Measurements from ENCODE around the gene DDX54. TPM values are rescaled to one million over a fixed set of nuclear protein-coding genes. Genes with fewer than 3 reads are reported as not detected.

Gene DDX54
- total RNA-seq, 1 donor from 2014 or later: 40.5 TPM

DNA sequence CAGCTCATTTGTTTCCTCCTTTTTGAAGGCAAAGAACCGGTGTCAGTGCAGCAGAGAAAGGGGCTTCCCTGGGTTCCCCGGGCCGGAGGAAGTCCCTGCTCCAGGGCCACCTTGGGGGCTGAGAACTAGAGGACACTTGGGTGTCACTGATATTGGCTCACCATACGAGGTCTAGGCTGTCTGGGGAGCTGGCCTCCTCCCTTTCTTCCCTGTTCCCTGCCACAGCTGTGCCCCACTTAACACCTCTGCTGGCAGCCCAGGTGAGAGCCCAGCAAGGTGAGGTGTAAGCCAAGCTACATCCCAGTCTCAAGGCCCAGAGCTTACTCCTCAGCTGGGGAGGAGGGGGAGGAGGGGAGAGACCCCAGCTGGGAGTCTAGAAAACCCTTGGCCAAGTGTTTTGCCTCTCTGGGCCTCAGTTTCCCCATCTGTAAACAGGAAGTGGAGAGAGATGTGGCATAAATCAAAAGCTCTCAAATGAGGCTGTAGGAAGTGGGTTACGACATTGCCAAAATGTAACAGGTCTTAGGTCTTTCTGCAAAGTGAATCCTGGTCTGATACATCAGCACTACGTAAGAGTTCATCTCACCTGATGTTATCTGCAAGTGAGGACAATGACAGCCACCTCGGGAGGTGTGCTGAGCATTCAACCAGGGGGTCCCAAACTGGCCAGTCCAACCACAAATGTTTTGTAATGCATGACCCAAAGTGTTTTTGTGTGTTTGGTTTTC, 75.2 kb downstream of the DDX54 start:
- no peak overlapping the region for H3K4me3 ChIP-seq (ENCODE audit: low read depth, low read length)
- DNase-seq (ENCODE audit: low read depth): no peak
- no peaks in the 10 kb centered on the region for H3K36me3 ChIP-seq (ENCODE audit: control insufficient read depth, insufficient read depth, low read length)
- FAIRE-seq: peak; percentile 55
- H3K27me3 ChIP-seq (ENCODE audit: control insufficient read depth, insufficient read depth, low read length): peaks cover 4% of the 10 kb centered on the region
- TF ChIP-seq, protein P1, sequence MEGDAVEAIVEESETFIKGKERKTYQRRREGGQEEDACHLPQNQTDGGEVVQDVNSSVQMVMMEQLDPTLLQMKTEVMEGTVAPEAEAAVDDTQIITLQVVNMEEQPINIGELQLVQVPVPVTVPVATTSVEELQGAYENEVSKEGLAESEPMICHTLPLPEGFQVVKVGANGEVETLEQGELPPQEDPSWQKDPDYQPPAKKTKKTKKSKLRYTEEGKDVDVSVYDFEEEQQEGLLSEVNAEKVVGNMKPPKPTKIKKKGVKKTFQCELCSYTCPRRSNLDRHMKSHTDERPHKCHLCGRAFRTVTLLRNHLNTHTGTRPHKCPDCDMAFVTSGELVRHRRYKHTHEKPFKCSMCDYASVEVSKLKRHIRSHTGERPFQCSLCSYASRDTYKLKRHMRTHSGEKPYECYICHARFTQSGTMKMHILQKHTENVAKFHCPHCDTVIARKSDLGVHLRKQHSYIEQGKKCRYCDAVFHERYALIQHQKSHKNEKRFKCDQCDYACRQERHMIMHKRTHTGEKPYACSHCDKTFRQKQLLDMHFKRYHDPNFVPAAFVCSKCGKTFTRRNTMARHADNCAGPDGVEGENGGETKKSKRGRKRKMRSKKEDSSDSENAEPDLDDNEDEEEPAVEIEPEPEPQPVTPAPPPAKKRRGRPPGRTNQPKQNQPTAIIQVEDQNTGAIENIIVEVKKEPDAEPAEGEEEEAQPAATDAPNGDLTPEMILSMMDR (IDR thresholded peaks at IDR 0.05; ENCODE audit: insufficient read depth, low read length, severe bottlenecking): no peak

DNA sequence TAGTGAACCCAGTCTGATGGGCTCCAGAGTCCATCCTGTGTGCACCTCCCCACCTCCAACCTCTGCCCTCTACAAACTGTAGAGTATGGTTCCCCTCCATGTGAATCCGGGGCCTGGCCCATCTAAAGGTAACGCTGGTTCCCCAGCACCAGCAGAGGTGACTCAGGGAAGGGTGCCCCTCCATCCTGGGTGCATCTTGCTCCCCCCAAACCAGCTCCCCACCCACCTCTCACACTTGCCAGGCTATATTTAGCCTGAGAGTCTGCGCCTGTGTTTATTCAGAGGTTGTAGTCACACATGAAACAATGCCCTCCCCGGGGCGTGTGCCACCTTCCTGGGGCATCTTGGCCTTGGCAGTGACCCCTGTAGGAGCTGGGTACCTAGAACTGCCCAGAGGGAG, 75.9 kb downstream of the DDX54 start:
- no peak overlapping the region for H3K4me3 ChIP-seq (ENCODE audit: low read depth, low read length)
- no peak for DNase-seq (ENCODE audit: low read depth)
- peaks cover 3% of the 10 kb centered on the region for H3K27me3 ChIP-seq (ENCODE audit: control insufficient read depth, insufficient read depth, low read length)
- no peak for FAIRE-seq
- H3K36me3 ChIP-seq (ENCODE audit: control insufficient read depth, insufficient read depth, low read length): no peaks in the 10 kb centered on the region
- TF ChIP-seq, protein P1 (IDR thresholded peaks at IDR 0.05; ENCODE audit: insufficient read depth, low read length, severe bottlenecking): no peak

DNA sequence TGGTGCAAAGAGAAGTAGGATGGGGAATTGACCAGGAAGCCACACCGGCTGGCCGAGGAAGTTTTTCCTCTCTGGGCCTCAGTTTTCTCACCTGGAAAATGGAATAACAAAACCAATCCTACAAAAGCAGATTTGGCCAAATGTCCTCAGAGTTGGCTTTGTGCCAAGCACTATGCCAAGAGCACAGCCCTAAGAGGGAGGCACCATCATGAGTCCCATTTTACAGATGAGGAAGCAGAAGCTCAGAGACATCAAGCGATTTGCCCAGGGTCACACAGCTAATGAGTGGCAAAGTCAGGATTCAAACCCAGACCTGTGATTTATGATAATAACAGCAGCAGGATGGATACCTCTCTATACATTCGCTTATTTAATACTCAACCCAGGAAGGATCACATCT, 77.0 kb downstream of the DDX54 start:
- H3K36me3 ChIP-seq (ENCODE audit: control insufficient read depth, insufficient read depth, low read length): no peaks in the 10 kb centered on the region
- TF ChIP-seq, protein P1 (IDR thresholded peaks at IDR 0.05; ENCODE audit: insufficient read depth, low read length, severe bottlenecking): no peak
- FAIRE-seq (no peak), DNase-seq (ENCODE audit: low read depth) (no peak)
- peaks cover 3% of the 10 kb centered on the region for H3K27me3 ChIP-seq (ENCODE audit: control insufficient read depth, insufficient read depth, low read length)
- no peak overlapping the region for H3K4me3 ChIP-seq (ENCODE audit: low read depth, low read length)

Other genes starting within 250 kb of the DDX54 start
- gene OAS3, start 247.0 kb downstream of the DDX54 start, total RNA-seq: 1.3 TPM in 2 replicates
- 0.64 and 0.79 TPM in 2 replicates for gene OAS2, start 207.0 kb downstream of the DDX54 start, total RNA-seq
- not detected in 2 replicates for gene DTX1, start 128.7 kb downstream of the DDX54 start, total RNA-seq
- 0.26 and 2.3 TPM in 2 replicates for gene RASAL1, start 49.7 kb downstream of the DDX54 start, total RNA-seq
- not detected in 2 replicates for gene CFAP73, start 35.8 kb downstream of the DDX54 start, total RNA-seq
- 14.6 and 17.6 TPM in 2 replicates for gene RITA1, start 243 bp upstream of the DDX54 start, total RNA-seq
- 9.0 and 11.3 TPM in 2 replicates for gene TPCN1, start 36.0 kb upstream of the DDX54 start, total RNA-seq
- gene SLC8B1, start 149.6 kb upstream of the DDX54 start, total RNA-seq: 9.0 and 12.9 TPM in 2 replicates
- 6.8 and 8.8 TPM in 2 replicates for gene PLBD2, start 173.1 kb upstream of the DDX54 start, total RNA-seq
- gene SDS, start 218.4 kb upstream of the DDX54 start, total RNA-seq: not detected in 2 replicates
- gene SDSL, start 236.9 kb upstream of the DDX54 start, total RNA-seq: 4.7 and 21.5 TPM in 2 replicates

All from bronchial epithelial cell (primary cell).